Right lobe of liver (tissue), 4 donors: ENCODE measurements around the gene CTSZ.

Experiments used
- CTCF ChIP-seq, 4 donors: fragments of 200-600 bp in 3 of 4; fragments of 450-650 bp in 1 of 4; IDR thresholded peaks; one replicate each; pipeline versions ENCODE4 v1.5.1 to v1.8.0; 2016 to 2022; ENCODE audit warnings: antibody characterized with exemption in 4 of 4, mild to moderate bottlenecking in 2 of 4
- POLR2A ChIP-seq: fragments of 450-650 bp; IDR thresholded peaks from one replicate; pipeline ENCODE4 v1.6.1; 2017; ENCODE audit warnings: antibody characterized with exemption, mild to moderate bottlenecking
- donor health status: DM: no; HTN: no; CAD: no.
- donor health status: DM: no; HTN: no; CAD: no.
- donor health status: DM: no; HTN: yes; CAD: no.

GRCh38 chr20:59024111-59024530 is 17.1 kb upstream of the CTSZ start:
- no peak for TF ChIP-seq CTCF (IDR thresholded peaks at IDR 0.05)
- no peak for TF ChIP-seq POLR2A
